ENCODE results near the gene FSTL4.

The FSTL4 gene

DNA sequence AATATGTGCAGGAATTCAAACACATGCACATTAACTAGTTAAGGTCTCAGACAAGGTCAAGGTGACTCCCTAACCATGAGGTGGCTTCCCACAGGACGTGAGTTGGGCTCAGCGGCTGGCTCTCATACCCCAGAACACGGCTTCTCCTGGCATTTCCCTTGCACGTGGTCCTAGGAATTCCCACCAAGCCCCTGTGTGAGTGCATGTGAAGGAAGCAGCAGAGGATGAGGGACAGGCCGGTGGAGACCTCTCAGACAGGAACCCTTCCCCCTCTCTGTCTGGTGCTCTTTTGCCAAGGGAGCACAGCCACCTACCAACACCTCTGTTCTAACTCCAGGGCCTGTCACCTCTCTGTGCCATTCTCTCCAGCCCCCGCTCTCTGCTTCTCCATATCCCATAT, 271.0 kb downstream of the FSTL4 start:
- TF ChIP-seq, protein P1, sequence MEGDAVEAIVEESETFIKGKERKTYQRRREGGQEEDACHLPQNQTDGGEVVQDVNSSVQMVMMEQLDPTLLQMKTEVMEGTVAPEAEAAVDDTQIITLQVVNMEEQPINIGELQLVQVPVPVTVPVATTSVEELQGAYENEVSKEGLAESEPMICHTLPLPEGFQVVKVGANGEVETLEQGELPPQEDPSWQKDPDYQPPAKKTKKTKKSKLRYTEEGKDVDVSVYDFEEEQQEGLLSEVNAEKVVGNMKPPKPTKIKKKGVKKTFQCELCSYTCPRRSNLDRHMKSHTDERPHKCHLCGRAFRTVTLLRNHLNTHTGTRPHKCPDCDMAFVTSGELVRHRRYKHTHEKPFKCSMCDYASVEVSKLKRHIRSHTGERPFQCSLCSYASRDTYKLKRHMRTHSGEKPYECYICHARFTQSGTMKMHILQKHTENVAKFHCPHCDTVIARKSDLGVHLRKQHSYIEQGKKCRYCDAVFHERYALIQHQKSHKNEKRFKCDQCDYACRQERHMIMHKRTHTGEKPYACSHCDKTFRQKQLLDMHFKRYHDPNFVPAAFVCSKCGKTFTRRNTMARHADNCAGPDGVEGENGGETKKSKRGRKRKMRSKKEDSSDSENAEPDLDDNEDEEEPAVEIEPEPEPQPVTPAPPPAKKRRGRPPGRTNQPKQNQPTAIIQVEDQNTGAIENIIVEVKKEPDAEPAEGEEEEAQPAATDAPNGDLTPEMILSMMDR (IDR thresholded peaks at IDR 0.05; ENCODE audit: low read depth, low read length) = no peak
- no peak for DNase-seq (ENCODE audit: extremely low read depth, low read depth)

DNA sequence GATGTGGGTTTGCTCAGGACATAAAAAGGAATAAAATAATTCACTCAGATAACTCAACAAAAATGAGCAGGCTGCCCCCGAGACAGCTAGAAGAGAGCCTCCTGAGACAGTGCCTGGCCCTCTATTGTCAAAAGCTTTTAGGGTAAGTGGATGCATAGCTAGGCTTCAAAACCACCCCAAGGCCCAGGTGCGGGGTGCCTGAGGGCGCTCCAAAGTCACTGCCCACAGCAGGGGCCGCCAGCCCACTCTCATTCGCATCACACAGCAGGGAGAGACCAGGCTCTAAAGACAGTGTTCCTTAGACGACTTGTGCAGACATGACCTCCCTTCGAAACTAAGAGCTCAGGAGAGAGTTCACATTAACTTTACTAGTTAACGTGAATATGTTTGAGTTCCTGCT, 271.5 kb downstream of the FSTL4 start:
- TF ChIP-seq, protein P1 (IDR thresholded peaks at IDR 0.05; ENCODE audit: low read depth, low read length) = no peak
- DNase-seq (ENCODE audit: extremely low read depth, low read depth) = no peak

GRCh38 chr5:133340002-133340755, 272.2 kb downstream of the FSTL4 start:
- DNase-seq (ENCODE audit: extremely low read depth, low read depth) = no peak
- TF ChIP-seq, protein P1 (IDR thresholded peaks at IDR 0.05; ENCODE audit: low read depth, low read length) = no peak

GRCh38 chr5:133338504-133339355, 273.6 kb downstream of the FSTL4 start:
- TF ChIP-seq, protein P1 (IDR thresholded peaks at IDR 0.05; ENCODE audit: low read depth, low read length) = no peak
- no peak for DNase-seq (ENCODE audit: extremely low read depth, low read depth)

- DNase-seq (ENCODE audit: extremely low read depth, low read depth) = no peak
- TF ChIP-seq, protein P1 (IDR thresholded peaks at IDR 0.05; ENCODE audit: low read depth, low read length) = no peak
These were observed 274.4 kb downstream of the FSTL4 start for GRCh38 chr5:133337795-133338445.

DNA sequence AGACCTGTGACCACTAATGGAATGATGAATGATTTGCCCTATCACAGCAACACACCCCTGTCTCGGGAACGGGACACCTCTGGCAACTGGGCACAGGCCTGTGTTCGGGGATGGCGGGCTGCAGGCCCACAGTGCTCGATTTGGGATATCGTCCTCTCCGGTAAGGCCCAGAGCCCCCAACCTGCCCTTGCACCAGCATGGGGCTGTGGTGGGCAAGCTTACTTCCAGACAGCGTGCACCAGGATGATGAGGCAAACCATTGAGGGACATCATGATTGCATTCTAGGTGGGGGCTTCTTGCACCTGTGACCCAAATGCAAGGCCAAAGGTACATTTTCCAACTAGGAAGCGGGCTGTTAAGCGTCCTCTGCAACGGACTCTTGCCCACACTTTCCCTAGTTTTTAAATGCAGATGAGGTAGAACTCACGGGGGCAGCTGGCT, 275.4 kb downstream of the FSTL4 start:
- DNase-seq (ENCODE audit: extremely low read depth, low read depth) = no peak
- TF ChIP-seq, protein P1 (IDR thresholded peaks at IDR 0.05; ENCODE audit: low read depth, low read length) = no peak
